Gastroesophageal sphincter (tissue), 4 donors: Measurements from ENCODE around the gene MRPS23. TPM values are rescaled to one million over a fixed set of nuclear protein-coding genes. Genes with fewer than 3 reads are reported as not detected.

Experiments
- ATAC-seq: fragments of 150-250 bp; one replicate; pipeline ENCODE4 v1.9.1; 2016; ENCODE audit warnings: mild to moderate bottlenecking, moderate library complexity
- H3K27ac ChIP-seq, 4 donors: fragments of 200-600 bp; sonication (generic) in 3 of 4; 1 replicate in 3 of 4; 2 replicates in 1 of 4; pipeline ENCODE4 v1.5.1; 2016 to 2019
- H3K27me3 ChIP-seq: fragments of 200-600 bp; sonication (generic); one replicate; pipeline ENCODE4 v1.5.1; 2019
- H3K36me3 ChIP-seq, 2 donors: fragments of 200-600 bp; sonication (generic); one replicate each; pipeline ENCODE4 v1.5.1; 2019; ENCODE audit warnings: control low read depth in 1 of 2
- H3K4me1 ChIP-seq, 3 donors: fragments of 200-600 bp; sonication (generic); 1 replicate in 2 of 3; 2 replicates in 1 of 3; pipeline ENCODE4 v1.5.1; 2016 to 2019; ENCODE audit warnings: control low read depth in 2 of 3
- H3K4me3 ChIP-seq, 2 donors: fragments of 200-600 bp; sonication (generic); one replicate each; pipeline ENCODE4 v1.5.1; 2019; ENCODE audit warnings: mild to moderate bottlenecking in 1 of 2, moderate library complexity in 1 of 2
- H3K9me3 ChIP-seq, 3 donors: fragments of 200-600 bp; sonication (generic); one replicate each; pipeline ENCODE4 v1.5.1; 2017 to 2019; ENCODE audit warnings: control low read depth in 2 of 3
- CTCF ChIP-seq, 4 experiments: fragments of 200-600 bp in 2 of 4; fragments of 450-650 bp in 2 of 4; sonication (generic) in 1 of 4; IDR thresholded peaks; one replicate each; pipeline ENCODE4 v1.5.1; 2017 to 2019; ENCODE audit warnings: antibody characterized with exemption in 4 of 4, mild to moderate bottlenecking in 2 of 4, moderate library complexity in 2 of 4
- EP300 ChIP-seq: sonication (generic); formaldehyde crosslinking; IDR thresholded peaks from one replicate; pipeline ENCODE4 v1.6.1; 2017; ENCODE audit warnings: antibody characterized with exemption, mild to moderate bottlenecking
- POLR2A ChIP-seq, 2 donors: fragments of 450-650 bp; IDR thresholded peaks; one replicate each; pipeline ENCODE4 v1.6.1; 2017; ENCODE audit warnings: antibody characterized with exemption in 2 of 2, mild to moderate bottlenecking in 2 of 2, moderate library complexity in 1 of 2
- POLR2AphosphoS5 ChIP-seq: sonication (generic); formaldehyde crosslinking; IDR thresholded peaks from one replicate; pipeline ENCODE4 v1.6.1; 2017; ENCODE audit warnings: antibody characterized with exemption
- WGBS, 2 donors: methylation state at CpG; one replicate each; pipeline ENCODE4 v1.1.5; 2018; ENCODE audit warnings: low coverage in 1 of 2; 5-methylcytosine and 5-hydroxymethylcytosine counted together
- total RNA-seq, 4 donors: library from RNA; depleted of rRNA; stranded (reverse); fragments of >200 nt; gene quantifications; one replicate each; pipeline ENCODE4 v1.1.0, GENCODE V29; 2016

The MRPS23 gene
- total RNA-seq, 4 donors from 2014 or later, result 23.0 to 24.8 (median 24.5) TPM

- Histone ChIP-seq H3K27me3 (no peaks in the 10 kb centered on the region), H3K27ac (peak overlapping the region; percentile 91 to 100 (median 96)), H3K4me3 (no peak overlapping the region), H3K9me3 (no peaks in the 10 kb centered on the region), H3K36me3 (no peaks in the 10 kb centered on the region), H3K4me1 (peaks cover 19 to 100% (median 79%) of the 10 kb centered on the region in 3 donors)
- no peak for ATAC-seq
- WGBS, 2 donors, result 50 to 86% methylated on average over 1 of the region's 1 CpG
- TF ChIP-seq POLR2AphosphoS5 (no peak), EP300 (no peak), POLR2A (IDR thresholded peaks at IDR 0.05) (no peak), CTCF (IDR thresholded peaks at IDR 0.05) (no peak)
Measured at GRCh38 chr17:57894848-57895247, 45.0 kb upstream of the MRPS23 start.

- peak; percentile 90 for ATAC-seq
Measured at GRCh38 chr17:57892820-57893595, 43.2 kb upstream of the MRPS23 start.

GRCh38 chr17:57892146-57892819, 42.4 kb upstream of the MRPS23 start:
- WGBS, 2 donors, result 42 to 63% methylated on average over 2 to 3 of the region's 6 CpGs
- Histone ChIP-seq H3K36me3 (no peaks in the 10 kb centered on the region), H3K27ac (peak overlapping the region; percentile 91 to 100 (median 96)), H3K4me3 (no peak overlapping the region), H3K4me1 (peaks cover 14 to 100% (median 75%) of the 10 kb centered on the region in 3 donors), H3K27me3 (no peaks in the 10 kb centered on the region), H3K9me3 (no peaks in the 10 kb centered on the region)
- TF ChIP-seq CTCF (IDR thresholded peaks at IDR 0.05), result peak in 3 of 4 experiments; percentile 99 to 100 (median 99)
- no peak for TF ChIP-seq EP300
- peak; percentile 55 for ATAC-seq

More at GRCh38 chr17:57892820-57893595, 43.2 kb upstream of the MRPS23 start:
- H3K27me3 ChIP-seq, result no peaks in the 10 kb centered on the region
- TF ChIP-seq POLR2AphosphoS5 (peak; percentile 99), EP300 (no peak), CTCF (IDR thresholded peaks at IDR 0.05) (no peak), POLR2A (IDR thresholded peaks at IDR 0.05) (peak; percentile 9 to 42)
- H3K36me3 ChIP-seq, result no peaks in the 10 kb centered on the region
- H3K9me3 ChIP-seq, result no peaks in the 10 kb centered on the region
- H3K4me3 ChIP-seq, result peak overlapping the region in 1 of 2 donors; percentile 34
- WGBS, 2 donors, result 13% methylated on average over 3 of the region's 16 CpGs; no CpG with 5 or more reads in 1 of the 2 donors
- H3K27ac ChIP-seq, result peak overlapping the region; percentile 91 to 100 (median 96)
- H3K4me1 ChIP-seq, result peaks cover 14 to 100% (median 76%) of the 10 kb centered on the region in 3 donors

GRCh38 chr17:57890857-57891232, 41.0 kb upstream of the MRPS23 start:
- no peaks in the 10 kb centered on the region for H3K9me3 ChIP-seq
- H3K4me3 ChIP-seq, result no peak overlapping the region
- WGBS, 2 donors, result 73 to 100% methylated on average over 1 to 4 of the region's 4 CpGs
- H3K27ac ChIP-seq, result peak overlapping the region; percentile 91 to 100 (median 96)
- H3K27me3 ChIP-seq, result no peaks in the 10 kb centered on the region
- peaks cover 0 to under 1% of the 10 kb centered on the region in 2 donors for H3K36me3 ChIP-seq
- peaks cover 14 to 89% (median 73%) of the 10 kb centered on the region in 3 donors for H3K4me1 ChIP-seq
- ATAC-seq, result no peak
- TF ChIP-seq POLR2A (IDR thresholded peaks at IDR 0.05) (no peak), POLR2AphosphoS5 (no peak), CTCF (IDR thresholded peaks at IDR 0.05) (no peak), EP300 (no peak)
